ENCODE measurements around the gene SMPD4.
"Not testable (repeated sequence)": the region's sequence is repeated elsewhere in the genome, so short reads cannot be mapped to it uniquely, and the experiment has no call there.

SMPD4 gene

GRCh38 chr2:130157354-130157753 is 24.0 kb downstream of the SMPD4 start:
- not testable (repeated sequence) for DNase-seq

GRCh38 chr2:130156624-130157004 is 24.8 kb downstream of the SMPD4 start:
- DNase-seq: no peak

- DNase-seq: not testable (repeated sequence)
Measured at GRCh38 chr2:130155956-130156623, 25.3 kb downstream of the SMPD4 start.

DNA sequence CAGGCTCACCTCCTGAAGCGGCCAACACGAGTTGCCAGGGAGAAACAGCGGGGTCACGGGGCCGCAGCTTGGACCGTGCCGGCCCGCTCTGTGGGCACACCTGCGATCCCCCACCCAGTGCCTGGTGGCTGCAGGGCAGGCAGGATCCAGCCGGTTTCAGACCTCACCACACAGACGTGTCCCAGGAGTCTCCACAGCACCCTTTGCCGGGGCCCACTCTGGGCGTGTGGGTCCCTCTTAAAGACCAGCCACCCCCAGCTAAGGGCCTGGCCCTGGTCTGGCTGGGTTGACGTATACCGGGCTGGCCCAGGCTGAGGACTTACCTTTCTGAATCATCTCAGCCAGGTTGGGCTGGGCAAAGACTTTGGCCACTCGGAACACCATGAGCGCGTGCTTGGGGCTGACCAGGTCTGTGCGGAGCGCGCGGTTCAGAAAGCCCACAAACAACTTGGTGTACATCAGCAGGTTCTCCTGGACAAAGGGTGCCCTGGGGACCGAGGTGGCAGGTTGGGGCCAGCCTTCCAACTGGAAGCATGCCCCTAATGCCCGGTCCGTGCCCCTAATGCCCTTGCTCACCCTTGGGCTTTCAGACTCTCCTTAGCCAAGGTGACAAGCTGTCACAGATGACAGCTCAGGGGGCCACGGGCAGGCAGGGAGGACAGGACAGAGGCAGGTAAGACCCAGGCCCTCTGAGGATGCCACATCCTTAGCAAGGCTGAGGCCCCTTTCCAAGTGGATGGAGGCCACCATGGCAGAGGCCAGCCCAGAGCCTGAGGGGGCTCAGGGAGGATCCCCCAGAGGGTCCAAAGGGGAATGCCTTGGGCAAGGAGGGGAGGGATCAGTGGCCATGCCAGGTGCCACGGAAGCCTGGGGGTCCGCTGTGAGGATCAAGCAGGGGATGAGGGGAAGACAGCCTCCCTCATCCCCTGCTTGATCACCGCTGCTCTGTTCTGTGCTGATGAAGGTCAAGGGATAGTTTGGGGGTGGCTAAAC is 26.3 kb downstream of the SMPD4 start:
- DNase-seq: no peak

DNA sequence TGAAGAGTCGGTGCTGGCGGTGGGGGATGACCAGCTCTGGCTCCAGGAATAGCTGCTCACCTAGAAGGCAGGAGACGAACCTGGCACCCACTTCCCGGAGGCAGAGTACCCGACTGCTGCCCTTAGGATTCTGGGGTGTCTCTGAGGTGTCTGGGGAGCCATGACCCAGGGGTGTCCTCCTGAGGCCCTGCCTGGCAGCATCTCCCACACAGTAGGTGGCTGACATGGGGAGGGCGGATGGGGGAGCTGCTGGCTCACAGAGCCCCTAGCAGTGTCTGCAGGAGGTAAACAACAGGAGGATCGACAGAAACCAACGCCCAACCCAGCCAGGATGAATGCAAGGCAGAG is 27.0 kb downstream of the SMPD4 start:
- not testable (repeated sequence) for DNase-seq

- not testable (repeated sequence) for DNase-seq
Measured at GRCh38 chr2:130153721-130154422, 27.5 kb downstream of the SMPD4 start.

GRCh38 chr2:130152816-130153595 is 28.4 kb downstream of the SMPD4 start:
- DNase-seq: no peak

- DNase-seq: not testable (repeated sequence)
Measured at GRCh38 chr2:130152136-130152815, 29.1 kb downstream of the SMPD4 start.

GRCh38 chr2:130151145-130151512 is 30.3 kb downstream of the SMPD4 start:
- DNase-seq: not testable (repeated sequence)

- no peak for DNase-seq
Measured at GRCh38 chr2:130150181-130151144, 30.9 kb downstream of the SMPD4 start.

DNA sequence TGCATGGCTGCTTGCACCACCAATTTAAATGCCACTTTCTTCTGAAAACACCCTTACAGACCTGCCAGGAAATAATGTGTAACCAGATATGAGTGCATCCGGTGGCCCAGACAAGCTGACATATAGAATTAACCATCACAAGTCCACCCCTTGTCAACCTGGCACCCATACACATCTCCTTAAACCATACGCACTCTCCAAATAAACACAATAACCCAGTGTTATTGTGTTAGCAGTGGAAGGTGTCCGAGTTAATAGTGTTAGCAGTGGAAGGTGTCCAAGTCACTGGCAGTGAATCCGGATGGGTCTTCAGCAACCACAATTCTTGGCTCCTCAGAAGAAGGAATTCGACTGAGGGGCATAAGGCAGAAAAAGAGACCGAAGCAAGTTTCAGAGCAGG is 32.9 kb downstream of the SMPD4 start:
- not testable (repeated sequence) for DNase-seq

DNA sequence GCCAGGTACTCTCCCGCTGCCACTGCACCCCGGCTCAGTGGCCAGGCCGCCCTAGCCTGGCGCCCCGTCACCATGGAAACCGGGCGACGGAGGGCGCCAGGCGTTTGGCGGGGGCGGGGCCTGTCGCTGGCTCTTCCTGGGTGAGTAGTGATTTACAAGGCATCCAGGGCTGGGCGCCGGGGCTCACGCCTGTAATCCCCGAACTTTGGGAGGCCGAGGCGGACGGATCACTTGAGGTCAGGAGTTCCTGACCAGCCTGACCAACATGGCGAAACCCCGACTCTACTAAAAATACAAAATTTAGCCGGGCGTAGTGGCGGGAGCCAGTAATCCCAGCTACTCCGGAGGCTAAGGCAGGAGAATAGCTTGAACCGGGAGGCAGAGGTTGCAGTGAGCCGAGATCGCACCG is 36.4 kb downstream of the SMPD4 start, which contains the start of gene CCDC74B:
Gene CCDC74B (minus strand): TSS at position 107 of the 409 bp plus-strand sequence. CDS start 116 bp downstream, outside the sequence.
- not testable (repeated sequence) for DNase-seq

DNA sequence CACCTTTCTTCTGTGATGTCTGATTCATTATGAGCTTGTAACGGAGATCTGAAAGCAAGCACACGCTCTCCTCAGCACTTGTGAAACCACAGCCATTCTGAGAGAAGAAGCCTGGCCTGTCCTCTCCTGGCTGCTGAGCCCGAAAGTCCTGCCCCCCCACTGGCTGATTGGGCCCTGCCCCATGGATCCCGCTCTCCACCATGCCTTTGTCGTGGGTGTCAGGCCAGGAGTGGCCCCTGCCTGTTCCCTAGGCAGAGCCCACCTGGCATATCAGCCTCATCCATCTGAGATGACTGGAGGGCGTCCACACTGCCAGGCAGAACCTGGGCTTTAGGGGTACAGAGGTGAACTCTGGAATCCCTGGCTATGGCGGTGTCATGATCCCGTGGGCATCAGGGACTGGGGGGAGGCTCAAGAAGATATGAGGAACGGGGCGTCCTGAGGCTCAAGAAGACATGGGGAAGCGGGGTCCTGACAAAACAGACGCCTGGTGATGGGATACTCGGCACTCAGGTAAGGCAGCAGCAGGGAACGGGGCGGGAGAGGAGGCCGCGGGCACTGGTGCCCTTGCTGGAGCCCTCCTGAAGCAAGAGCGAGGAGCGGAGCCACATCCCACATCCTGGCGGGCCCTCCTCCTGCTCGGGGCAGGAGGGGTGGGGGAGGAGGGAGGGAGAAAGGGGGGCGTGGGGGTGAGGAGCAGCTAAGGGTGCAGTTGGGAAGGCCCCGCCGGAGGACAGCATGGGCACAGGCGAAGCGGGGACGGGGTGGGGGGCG is 37.9 kb downstream of the SMPD4 start:
- not testable (repeated sequence) for DNase-seq

GRCh38 chr2:130142396-130143265 is 38.8 kb downstream of the SMPD4 start:
- DNase-seq: not testable (repeated sequence)

GRCh38 chr2:130141645-130142370 is 39.6 kb downstream of the SMPD4 start:
- DNase-seq: not testable (repeated sequence)

DNA sequence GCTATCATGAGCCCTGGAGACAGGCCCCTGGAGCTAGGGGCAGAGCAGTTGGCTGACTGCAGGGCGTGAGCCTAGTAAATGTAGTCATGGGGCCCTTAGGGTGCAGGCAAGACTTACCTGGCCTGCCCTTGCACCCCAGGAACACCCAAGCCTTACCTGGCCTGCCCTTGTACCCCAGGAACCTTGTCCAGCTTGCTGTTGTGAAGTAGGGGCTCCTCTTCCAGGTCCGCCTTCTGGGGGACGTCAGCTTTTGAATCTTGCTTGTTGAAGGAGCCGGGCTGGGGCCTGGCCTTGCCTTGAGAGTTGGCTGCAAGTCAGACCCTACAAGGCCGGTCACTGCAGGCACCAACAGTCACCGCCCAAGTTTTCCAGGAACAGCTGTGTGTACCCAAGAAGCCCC is 40.4 kb downstream of the SMPD4 start:
- DNase-seq: not testable (repeated sequence)

- not testable (repeated sequence) for DNase-seq
Measured at GRCh38 chr2:130140516-130140915, 40.9 kb downstream of the SMPD4 start.
